GM13976 (cell line): Measurements from ENCODE around the gene OR5H6.

Experiments used
- DNase-seq: peaks from one replicate; pipeline ENCODE4 v3.0.0; 2012; ENCODE audit warnings: low spot score
- in situ Hi-C: fragments of 300-500 bp; cut with MboI; formaldehyde crosslinking; loops from one replicate; pipeline ENCODE4 v1.12.0; 2022; ENCODE audit warnings: low sequenced_read_pairs, mixed read lengths, inconsistent platforms; ENCODE audit not compliant: unreplicated experiment
- TF ChIP-seq, protein P1 (sequence below): IDR thresholded peaks from 2 replicates; pipeline ENCODE4 v1.5.1; 2012; ENCODE audit warnings: borderline replicate concordance, mild to moderate bottlenecking; ENCODE audit not compliant: insufficient read depth; ENCODE audit errors: extremely low read depth, missing control alignments, control extremely low read depth

OR5H6 gene

DNA sequence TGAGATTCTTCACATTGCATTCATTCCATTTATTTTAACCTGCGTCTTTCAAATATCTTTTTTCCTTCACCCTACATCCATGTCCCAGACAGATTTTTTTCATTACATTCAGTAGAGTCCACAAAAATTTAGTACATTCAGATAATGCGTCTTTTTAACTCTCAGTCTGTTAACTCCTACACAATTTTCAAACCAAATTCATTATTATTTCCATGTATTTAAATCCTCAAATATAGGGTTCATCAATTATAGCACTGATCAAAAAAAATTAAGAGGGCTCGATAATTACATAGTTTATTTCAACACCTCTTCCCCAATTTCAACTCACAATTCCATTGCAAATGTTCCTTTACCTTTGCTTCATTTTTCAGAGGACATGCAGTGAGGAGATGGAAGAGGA, at the start of gene OR5H6:
OR5H6 (plus strand) TSS at position 301 of the 400 bp plus-strand sequence; CDS start at position 390, 89 bp downstream.
- in situ Hi-C loops = no loop called here
- DNase-seq = no peak
- TF ChIP-seq, protein P1, sequence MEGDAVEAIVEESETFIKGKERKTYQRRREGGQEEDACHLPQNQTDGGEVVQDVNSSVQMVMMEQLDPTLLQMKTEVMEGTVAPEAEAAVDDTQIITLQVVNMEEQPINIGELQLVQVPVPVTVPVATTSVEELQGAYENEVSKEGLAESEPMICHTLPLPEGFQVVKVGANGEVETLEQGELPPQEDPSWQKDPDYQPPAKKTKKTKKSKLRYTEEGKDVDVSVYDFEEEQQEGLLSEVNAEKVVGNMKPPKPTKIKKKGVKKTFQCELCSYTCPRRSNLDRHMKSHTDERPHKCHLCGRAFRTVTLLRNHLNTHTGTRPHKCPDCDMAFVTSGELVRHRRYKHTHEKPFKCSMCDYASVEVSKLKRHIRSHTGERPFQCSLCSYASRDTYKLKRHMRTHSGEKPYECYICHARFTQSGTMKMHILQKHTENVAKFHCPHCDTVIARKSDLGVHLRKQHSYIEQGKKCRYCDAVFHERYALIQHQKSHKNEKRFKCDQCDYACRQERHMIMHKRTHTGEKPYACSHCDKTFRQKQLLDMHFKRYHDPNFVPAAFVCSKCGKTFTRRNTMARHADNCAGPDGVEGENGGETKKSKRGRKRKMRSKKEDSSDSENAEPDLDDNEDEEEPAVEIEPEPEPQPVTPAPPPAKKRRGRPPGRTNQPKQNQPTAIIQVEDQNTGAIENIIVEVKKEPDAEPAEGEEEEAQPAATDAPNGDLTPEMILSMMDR = no peak

DNA sequence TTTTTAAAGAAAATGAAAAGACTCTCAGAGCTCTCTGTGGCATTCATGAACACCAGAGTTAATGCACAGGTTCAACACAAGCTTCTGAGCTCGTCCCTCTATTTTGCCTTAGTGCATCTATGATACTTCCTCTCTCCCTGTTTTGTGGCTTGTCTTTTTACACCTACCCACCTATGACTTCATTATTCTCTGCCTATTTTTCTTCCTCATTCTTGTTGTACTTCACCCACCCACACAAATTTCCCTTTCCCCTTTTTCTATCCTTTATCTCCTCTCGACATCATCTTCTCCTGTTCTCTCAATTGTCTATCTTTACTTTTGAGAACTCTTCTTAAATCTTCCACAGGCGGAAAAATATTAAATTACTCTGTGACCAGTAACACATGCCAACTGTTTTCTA, 49.0 kb upstream of the OR5H6 start:
- in situ Hi-C loops = no loop called here
- TF ChIP-seq, protein P1 = no peak
- DNase-seq = no peak

GRCh38 chr3:98223907-98224672, 40.0 kb upstream of the OR5H6 start:
- TF ChIP-seq, protein P1 = no peak
- no peak for DNase-seq
- in situ Hi-C loops = no loop called here

DNA sequence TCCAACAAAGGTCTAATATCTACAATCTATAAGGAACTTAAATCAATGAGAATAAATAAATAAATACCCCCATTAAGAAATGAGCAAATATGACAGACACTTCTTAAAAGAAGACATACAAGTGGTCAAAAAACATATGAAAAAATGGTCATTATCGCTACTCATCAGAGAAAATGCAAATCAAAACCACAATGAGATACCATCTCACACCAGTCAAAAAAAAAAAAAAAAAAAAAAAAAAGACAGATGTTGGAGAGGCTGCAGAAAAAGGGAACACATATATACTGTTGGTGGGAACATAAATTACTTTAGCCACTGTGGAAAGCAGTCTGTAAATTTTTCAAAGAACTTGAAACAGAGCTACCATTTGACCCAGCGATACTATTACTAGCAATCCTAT, 31.6 kb upstream of the OR5H6 start:
- no peak for DNase-seq
- TF ChIP-seq, protein P1 = no peak
- in situ Hi-C loops = no loop called here

- TF ChIP-seq, protein P1 = no peak
- in situ Hi-C loops = no loop called here
- DNase-seq = no peak
Measured at GRCh38 chr3:98233468-98233867, 30.6 kb upstream of the OR5H6 start.

- in situ Hi-C loops = no loop called here
- TF ChIP-seq, protein P1 = no peak
- no peak for DNase-seq
Measured at GRCh38 chr3:98240131-98240530, 23.9 kb upstream of the OR5H6 start.
